Epithelial cell of esophagus (primary cell): ENCODE data around the gene PPP1R9A.

ENCODE experiments used
- DNase-seq: peaks from one replicate; pipeline ENCODE4 v3.0.0; 2010; ENCODE audit warnings: low read depth
- H3K4me3 ChIP-seq: 2 replicates; pipeline ENCODE4 v1.5.1; 2011; ENCODE audit warnings: mild to moderate bottlenecking, low read length, control low read depth
- CTCF ChIP-seq: IDR thresholded peaks from 2 replicates; pipeline ENCODE4 v1.5.1; 2011; ENCODE audit warnings: low read depth, mild to moderate bottlenecking, low read length, control low read depth, inconsistent platforms; ENCODE audit not compliant: insufficient read depth; ENCODE audit errors: missing control alignments

PPP1R9A gene

GRCh38 chr7:94907026-94907810 lies at the start of gene PPP1R9A:
Gene PPP1R9A (plus strand): TSS chr7:94907594. CDS start chr7:94910114, 2,520 bp downstream.
- peak within 1 kb of the TSS; percentile 27 for H3K4me3 ChIP-seq
- TF ChIP-seq CTCF, result no peak
- DNase-seq, result no peak

- H3K4me3 ChIP-seq, result no peak overlapping the region
- no peak for TF ChIP-seq CTCF
- no peak for DNase-seq
Observed at GRCh38 chr7:94871132-94871531, 36.3 kb upstream of the PPP1R9A start.

- no peak for DNase-seq
- no peak overlapping the region for H3K4me3 ChIP-seq
- TF ChIP-seq CTCF, result no peak
Observed at GRCh38 chr7:94873239-94873638, 34.2 kb upstream of the PPP1R9A start.

GRCh38 chr7:94874036-94874785 lies 33.2 kb upstream of the PPP1R9A start:
- no peak overlapping the region for H3K4me3 ChIP-seq
- no peak for DNase-seq
- no peak for TF ChIP-seq CTCF

- TF ChIP-seq CTCF, result no peak
- no peak overlapping the region for H3K4me3 ChIP-seq
- DNase-seq, result no peak
Observed at GRCh38 chr7:94875201-94875600, 32.2 kb upstream of the PPP1R9A start.

- DNase-seq, result peak; percentile 33
- TF ChIP-seq CTCF, result no peak
- H3K4me3 ChIP-seq, result no peak overlapping the region
Observed at GRCh38 chr7:94877731-94878670, 29.4 kb upstream of the PPP1R9A start.
